Activated T-helper 1 cell treated with Interleukin-2 at 50 U/mL for 16 hours (primary cell): ENCODE data around the gene RBM44.

ENCODE experiments used
- DNase-seq: peaks from one replicate; pipeline ENCODE4 v3.0.0-alpha.2; 2020; ENCODE audit warnings: low read depth

RBM44 gene

DNA sequence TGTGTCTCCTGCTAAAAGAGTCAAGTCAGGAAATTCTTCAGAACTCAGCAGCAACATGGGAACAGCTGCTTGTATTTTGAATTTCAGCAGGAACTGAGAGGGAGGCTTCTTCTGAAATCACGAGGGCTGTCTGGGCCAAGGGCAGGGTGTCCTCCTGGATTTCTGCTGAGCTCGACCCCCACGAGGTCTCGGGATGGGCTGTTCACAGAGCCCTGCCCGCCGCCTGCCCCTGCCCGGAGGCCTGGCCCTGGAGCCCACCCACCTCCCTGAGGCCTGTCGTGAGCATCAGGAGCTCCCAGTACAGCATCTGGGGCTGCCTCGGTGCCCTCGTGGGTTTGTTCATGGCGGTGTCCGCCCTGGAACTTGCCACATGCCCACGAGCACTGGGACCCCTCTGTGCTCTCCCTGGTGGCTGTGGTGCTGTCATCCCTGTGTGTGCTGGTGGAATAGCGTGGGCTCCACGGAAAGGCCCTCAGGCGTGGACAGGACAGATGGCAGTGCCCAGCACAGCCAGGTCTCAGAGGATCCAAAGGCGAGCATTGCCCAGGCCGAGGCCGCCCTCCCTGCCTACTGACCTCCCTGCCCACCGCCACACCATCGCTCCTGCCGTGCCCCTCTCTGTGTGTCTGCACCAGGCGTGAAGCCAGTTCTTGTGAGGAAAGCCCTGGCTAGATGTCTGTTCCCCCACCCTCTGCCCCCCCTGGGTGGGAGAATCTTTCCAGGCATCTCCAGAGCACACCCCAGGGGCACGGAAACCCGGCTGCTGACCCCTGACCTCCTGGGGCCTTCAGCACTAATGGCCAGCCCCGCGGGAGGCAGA lies 86.7 kb downstream of the RBM44 start:
- DNase-seq = no peak

GRCh38 chr2:237885931-237886684 lies 87.5 kb downstream of the RBM44 start:
- DNase-seq = no peak

GRCh38 chr2:237886685-237887481 lies 88.3 kb downstream of the RBM44 start:
- DNase-seq = no peak

- no peak for DNase-seq
Measured at GRCh38 chr2:237888389-237888788, 89.8 kb downstream of the RBM44 start.

- DNase-seq = no peak
Measured at GRCh38 chr2:237889016-237889415, 90.4 kb downstream of the RBM44 start.

DNA sequence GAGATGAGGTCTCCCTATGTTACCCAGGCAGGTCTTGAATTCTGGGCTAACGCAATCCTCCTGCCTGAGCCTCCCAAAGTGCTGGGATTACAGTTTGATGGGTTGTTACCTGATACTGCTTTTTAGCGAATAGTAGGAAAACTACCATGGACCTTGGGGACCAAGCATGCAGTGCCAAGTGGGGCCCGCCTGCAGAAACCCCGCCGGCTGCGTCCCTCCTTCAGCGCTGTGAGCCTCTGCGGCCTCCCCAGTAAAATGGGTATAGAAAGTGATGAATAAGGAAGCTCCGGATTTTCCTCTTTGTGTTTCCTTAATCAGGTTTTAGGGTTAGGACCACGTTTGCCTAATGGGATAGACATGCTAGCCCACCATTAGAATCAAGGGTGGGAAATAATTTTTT lies 91.2 kb downstream of the RBM44 start:
- no peak for DNase-seq
